Measurements from ENCODE around the gene INPP5F.

INPP5F gene, protein sequence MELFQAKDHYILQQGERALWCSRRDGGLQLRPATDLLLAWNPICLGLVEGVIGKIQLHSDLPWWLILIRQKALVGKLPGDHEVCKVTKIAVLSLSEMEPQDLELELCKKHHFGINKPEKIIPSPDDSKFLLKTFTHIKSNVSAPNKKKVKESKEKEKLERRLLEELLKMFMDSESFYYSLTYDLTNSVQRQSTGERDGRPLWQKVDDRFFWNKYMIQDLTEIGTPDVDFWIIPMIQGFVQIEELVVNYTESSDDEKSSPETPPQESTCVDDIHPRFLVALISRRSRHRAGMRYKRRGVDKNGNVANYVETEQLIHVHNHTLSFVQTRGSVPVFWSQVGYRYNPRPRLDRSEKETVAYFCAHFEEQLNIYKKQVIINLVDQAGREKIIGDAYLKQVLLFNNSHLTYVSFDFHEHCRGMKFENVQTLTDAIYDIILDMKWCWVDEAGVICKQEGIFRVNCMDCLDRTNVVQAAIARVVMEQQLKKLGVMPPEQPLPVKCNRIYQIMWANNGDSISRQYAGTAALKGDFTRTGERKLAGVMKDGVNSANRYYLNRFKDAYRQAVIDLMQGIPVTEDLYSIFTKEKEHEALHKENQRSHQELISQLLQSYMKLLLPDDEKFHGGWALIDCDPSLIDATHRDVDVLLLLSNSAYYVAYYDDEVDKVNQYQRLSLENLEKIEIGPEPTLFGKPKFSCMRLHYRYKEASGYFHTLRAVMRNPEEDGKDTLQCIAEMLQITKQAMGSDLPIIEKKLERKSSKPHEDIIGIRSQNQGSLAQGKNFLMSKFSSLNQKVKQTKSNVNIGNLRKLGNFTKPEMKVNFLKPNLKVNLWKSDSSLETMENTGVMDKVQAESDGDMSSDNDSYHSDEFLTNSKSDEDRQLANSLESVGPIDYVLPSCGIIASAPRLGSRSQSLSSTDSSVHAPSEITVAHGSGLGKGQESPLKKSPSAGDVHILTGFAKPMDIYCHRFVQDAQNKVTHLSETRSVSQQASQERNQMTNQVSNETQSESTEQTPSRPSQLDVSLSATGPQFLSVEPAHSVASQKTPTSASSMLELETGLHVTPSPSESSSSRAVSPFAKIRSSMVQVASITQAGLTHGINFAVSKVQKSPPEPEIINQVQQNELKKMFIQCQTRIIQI

DNA sequence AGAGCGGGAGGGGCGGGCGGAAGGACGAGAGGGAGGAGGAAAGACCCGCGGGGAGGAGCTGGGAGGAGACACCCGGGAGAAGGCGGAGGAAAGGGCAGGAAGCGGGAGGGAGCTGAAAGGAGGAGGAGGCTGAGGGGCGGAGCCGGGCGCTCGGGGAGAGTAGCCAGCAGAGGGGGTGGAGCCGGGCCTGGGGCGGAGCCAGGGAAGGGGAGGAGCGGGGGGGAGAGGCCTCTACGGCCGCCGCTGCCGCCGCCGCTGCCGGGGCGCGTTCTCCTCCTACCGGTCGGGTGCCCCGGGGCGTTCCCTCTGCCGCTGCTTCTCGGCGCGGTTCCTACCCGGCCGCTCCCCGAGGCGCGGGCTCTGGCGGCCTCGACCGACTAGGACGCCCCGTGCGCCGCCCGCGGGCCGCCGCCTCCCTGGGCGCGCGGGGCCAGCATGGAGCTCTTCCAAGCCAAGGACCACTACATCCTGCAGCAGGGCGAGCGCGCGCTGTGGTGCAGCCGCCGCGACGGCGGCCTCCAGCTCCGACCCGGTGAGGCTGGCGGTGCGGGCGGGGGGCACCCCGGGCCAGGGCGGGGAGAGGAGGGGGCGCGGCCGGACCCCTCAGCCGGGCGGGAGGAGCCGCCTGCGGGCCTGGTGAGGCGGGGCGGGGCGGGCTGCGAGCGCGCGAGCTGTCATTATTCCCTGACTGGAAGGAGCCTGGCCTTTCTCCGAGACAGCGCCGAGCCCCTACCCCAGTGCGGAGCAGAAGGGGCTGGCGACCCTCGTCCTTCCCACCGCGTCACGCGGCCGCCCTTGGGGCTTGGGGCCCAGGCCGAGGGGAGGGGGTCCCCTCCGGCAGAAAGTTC, at the start of gene INPP5F:
TSS of gene INPP5F (plus strand) at position 223 of the 848 bp plus-strand sequence. CDS start at position 436, 213 bp downstream.
- DNase-seq = peak; percentile 99

DNA sequence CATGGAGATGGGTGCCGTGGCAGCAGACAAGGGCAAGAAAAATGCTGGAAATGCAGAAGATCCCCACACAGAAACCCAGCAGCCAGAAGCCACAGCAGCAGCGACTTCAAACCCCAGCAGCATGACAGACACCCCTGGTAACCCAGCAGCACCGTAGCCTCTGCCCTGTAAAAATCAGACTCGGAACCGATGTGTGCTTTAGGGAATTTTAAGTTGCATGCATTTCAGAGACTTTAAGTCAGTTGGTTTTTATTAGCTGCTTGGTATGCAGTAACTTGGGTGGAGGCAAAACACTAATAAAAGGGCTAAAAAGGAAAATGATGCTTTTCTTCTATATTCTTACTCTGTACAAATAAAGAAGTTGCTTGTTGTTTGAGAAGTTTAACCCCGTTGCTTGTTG, 48.7 kb upstream of the INPP5F start:
- no peak for DNase-seq

DNA sequence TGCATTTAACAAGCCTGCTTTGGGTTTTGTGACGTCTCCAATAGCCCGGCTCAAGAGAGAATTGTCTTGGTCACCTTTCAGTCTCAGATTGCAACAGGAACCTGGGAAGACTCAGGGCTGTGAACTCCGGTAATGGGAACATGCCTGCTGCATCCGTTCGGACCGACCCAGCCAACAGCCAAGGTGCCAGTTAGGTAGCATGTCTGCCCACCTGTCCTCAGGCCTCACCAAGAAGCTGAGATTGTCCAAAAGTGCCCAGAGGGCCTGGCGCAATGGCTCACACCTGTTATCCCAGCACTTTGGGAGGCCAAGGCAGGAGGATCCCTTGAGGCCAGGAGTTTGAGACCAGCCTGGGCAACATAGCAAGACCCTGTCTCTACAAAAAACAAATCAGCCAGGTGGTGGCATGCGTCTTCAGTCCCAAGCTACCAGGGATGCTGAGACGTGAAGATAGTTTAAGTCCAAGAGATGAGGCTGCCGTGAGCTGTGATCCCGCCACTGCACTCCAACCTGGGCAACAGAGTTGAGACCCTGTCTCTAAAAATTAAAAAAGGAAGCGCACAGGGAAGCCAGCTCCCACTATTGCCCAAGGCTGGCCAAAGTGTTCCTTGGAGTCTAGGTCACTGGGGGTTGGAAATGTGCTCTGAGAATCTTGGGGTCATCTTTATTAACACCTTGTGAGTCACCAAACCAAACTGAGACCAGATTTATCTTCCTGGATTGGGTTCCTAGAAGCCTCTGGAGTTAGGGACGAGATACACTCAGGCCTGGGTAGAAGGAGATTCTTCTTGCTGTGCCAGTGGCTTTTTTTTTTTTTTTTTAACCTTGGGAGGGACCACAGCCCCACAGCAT, 47.7 kb upstream of the INPP5F start:
- no peak for DNase-seq

DNA sequence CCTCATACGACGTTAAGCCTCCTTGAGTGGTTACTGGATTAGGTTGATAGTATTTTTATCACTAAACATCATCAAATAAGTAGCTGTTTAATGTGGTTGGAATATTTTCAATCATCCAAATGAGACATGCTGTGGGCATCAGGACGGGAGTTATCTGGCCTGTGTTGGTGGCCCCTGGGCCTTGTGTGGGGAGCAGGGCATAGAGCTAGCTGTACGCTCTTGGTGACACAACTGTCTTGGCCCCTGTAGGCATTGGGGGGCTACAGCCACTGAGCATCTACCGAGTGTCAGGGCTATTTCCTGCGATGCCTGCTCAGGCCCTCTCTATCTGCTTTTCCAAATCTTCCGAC, 46.4 kb upstream of the INPP5F start:
- DNase-seq = no peak

DNA sequence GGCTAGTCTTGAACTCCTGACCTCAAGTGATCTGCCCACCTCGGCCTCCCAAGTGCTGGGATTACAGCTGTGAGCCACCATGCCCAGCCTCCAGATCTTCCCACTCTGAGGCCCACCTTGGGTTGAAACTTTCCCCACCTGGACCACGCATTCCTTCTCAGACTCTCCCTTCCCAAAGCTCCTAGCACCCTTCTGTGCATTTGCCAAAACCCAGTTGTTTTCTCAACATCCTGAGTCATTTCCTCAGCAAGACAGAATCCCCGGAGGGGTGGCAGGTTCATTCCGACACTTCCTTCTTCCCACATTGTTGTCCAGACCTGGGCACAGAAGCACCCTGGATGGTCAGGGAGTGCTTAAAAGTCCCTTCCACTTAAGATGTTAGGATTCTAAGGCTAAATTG, 45.8 kb upstream of the INPP5F start:
- peak; percentile 62 for DNase-seq

DNA sequence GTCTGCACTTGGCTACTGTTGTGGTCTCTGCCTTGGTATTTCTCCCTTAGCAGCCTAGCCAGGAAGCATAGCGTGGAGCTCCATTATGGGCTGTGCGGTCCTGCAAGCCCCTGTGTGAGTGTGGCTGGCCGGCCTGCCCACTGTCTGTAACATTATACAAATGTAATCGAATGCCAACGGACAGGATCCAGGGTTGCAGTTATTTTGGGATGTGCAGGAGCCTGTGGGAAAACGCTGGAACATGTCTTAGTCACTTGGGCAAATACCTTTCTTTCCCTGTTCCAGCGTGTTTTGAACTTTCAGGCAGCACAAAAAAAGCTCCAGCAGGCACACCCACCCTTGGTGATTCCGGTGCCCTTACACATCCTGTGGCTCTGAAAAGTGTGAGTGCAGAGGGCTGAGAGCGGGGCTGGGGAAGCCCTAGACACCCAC, 45.2 kb upstream of the INPP5F start:
- DNase-seq = no peak

DNA sequence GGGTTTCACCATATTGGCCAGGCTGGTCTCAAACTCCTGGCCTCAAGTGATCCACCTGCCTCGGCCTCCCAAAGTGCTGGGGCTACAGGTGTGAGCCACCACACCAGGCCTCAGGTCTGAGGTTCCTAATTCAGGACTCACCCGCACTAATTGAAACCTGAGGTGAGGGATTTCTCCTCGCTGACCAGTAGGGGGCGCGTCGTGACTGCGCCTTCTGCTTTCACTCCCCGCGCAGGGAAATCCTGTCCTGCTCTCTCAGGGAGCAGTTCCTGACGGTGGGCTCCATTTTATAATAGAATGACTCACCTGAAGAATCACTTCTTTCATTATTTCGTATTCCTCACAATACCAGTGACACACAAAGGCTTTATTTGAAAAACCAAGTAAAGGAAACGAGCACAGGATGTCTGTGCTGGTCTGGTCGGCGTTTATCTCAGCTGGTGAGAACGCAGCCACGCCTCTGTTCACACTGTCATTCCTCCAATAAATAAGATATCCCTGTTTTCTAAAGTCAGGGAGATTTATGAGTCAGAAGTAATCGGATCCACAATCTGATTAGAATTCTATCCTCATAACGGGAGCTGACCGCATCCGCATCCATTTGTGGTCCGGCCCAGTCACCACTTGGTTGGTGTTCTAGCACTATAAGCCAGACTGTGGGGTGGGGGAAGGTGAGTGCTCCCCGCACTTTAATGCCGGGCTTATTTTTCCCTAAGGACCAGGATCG, 39.2 kb upstream of the INPP5F start:
- peak; percentile 94 for DNase-seq

DNA sequence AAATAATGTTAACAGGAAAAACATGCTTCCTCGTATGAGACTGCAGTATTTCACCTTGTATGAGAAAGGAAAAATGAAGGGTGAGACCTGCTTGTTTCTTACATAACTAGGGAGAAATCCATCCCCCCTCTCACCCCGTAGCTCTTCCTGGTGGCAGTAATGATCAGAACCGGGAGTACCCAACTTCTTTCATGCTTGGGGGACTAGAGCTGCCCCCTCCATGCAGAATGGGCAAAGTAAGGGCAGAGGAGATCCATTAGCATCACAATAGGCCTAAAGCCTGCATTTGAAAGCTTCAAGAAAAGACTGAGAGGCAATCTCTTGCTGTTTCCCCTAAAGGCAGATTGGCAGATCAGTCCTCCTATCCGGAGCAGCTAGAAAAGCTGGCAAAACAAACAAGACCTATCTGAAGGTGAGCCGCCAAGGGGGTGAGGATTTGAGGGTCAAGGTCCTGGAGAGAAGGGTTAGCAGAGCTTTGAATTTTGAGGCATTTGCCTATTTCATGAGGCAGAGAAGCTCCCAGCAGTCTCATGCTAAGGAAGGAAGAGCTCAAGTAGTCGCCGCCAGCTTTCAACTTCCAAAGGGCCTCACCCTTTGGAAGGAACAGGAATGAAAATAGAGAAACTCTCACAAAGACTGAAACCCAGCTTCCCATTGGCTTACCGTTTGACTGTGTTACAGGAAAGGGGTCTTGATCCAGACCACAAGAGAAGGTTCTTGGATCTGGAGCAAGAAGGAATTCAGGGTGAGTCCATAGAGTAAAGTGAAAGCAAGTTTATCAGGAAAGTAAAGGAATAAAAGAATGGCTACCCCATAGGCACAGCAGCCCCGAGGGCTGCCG, 38.4 kb upstream of the INPP5F start:
- no peak for DNase-seq

DNA sequence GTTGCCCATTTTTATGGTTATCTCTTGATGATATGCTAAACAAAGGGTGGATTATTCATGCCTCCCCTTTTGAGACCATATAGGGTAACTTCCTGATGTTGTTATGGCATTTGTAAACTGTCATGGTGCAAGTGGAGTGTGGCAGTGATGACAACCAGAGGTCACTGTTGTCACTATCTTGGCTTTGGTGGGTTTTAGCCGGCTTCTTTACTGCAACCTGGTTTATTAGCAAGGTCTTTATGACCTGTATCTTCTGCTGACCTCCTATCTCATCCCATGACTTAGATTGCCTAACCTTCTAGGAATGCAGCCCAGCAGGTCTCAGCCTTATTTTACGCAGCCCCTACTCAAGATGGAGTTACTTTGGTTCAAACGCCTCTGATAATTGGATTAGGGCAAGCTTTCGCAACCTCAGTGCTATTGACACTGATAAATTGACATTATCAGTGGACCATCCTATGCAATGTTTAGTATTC, 37.8 kb upstream of the INPP5F start:
- DNase-seq = peak; percentile 26

DNA sequence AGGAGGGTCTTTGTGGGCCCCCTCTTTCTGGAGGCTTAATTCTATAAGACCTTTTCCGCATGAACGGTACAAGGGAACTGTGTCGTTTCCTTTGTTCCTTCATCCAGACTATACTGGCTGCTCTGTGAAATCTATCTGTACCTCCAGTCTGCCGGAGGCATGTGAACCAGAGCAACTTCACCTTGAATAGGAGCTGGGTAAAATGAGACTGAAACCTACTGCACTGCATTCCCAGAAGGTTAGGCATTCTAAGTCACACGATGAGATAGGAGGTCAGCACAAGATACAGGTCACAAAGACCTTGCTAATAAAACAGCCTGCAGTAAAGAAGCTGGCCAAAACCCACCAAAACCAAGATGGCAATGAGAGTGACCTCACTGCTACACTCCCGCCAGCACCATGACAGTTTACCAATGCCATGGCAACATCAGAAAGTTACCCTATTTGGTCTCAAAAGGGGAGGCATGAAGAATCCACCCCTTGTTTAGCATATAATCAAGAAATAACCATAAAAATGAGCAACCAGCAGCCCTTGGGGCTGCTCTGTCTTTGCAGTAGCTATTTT, 36.8 kb upstream of the INPP5F start:
- no peak for DNase-seq

DNA sequence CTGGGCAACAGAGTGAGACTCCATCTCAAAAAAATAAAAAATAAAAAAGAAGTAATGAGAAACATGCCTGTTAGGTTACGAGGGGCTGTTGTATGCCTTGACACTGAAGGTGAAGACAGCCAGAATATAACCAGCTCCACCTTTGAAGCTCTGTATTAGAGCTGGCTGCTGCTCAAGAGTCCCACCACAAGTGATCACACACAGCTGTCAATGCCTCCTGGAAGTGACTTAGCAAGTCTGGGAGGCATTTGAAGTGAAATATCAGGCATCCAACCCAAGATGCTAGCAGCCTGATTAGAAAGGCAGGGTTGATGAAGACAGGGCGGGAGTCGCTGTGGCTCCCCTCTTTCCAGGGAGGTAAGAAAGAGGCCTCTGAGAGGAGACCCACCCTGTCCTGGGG, 34.1 kb upstream of the INPP5F start:
- DNase-seq = no peak

DNA sequence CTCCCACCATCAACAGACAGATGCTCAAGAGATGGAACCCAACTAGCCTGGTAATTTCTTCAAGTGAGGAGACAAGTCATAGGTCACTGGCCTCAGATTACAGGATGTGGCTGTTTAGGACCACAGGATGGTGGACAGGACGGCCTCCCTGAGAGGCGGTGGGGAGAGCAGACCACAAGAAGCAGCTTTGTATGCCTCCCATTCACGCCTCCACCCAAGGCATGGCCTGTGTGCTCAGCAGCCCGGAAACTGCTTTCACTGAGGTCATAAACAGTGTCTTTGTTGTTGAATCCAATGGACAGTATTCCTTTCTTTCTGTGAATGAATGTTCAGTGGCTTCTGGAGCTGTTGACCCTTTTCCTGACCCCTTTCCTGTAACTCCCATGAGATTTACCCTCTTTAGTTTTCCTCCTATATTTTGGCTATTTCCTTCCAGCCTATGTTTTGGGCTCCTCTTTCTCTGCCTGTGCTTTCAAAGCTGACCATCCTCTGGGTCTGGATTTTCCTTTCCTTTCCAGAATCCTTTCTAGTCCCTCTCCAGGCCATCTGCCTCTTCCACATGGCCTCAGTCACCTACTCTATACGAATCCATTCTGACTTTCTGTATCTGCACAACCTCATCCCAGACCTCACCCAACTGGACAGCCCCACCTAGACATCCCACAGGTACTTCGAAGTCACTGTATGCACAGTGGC, 32.4 kb upstream of the INPP5F start:
- DNase-seq = no peak

DNA sequence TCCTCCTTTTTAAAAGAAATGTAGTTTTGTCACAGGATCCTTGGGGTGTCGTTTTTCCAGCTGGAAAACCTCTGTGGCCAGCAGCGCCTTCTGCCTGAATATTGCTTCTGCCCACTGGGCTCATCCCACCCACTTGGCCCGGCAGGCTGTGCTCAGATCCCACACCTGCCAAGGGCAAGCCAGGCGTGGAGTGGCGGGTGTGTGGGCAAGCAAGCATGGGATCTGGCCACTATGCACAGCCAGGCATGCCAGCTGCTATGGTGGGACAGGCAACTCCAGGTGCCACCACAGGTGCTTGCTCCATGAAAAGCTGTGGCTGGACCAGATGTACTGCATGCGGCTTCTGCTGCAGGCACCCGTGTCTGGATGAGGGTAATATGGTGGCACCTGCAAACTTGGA, 31.2 kb upstream of the INPP5F start:
- DNase-seq = no peak

DNA sequence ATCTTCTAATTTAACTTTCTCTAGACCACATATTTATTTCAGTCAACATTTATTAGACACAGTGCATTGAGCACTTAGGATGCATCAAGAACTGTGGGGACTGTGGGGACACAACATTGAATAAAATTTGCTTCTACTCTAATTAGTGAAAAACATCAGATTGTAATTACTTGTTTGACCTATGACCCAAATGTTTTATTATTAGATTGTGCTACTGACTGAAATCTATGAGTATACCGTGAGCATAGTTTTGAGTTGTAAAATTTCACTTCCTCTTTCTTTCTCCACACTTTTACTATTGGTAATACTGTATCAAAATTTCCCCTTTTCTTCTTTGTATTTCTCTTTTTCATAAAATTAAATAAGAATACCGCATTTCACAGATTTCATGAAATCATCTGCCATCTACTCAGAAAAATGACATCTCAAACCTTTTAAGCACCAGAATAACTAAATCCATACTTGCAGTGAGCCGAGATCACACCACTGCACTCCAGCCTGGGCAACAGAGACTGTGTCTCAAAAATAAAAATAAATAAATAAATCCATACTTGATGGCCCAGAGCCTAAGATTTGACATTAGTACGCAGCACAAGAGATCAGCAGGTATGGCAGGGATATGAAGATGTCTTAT, 25.4 kb upstream of the INPP5F start:
- DNase-seq = peak; percentile 74

DNA sequence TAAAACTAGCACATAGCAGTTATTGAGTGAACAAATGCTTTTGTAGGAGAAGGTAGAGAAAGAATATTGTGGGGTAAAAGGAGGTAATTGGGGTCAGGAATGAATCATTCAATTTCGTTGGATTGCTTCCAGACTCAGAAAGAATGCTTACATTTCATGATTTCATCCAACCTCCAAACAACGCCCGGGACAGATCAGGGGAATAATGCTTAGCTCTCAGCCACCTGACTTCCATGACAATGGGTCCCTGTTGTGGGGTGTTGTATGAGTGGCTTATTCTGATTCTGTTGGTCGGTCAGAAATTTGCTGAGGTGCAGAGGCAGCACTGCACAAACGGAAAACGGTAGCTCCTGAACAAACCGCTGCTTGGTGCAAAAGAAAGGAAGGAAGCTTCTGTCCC, 24.0 kb upstream of the INPP5F start:
- no peak for DNase-seq

DNA sequence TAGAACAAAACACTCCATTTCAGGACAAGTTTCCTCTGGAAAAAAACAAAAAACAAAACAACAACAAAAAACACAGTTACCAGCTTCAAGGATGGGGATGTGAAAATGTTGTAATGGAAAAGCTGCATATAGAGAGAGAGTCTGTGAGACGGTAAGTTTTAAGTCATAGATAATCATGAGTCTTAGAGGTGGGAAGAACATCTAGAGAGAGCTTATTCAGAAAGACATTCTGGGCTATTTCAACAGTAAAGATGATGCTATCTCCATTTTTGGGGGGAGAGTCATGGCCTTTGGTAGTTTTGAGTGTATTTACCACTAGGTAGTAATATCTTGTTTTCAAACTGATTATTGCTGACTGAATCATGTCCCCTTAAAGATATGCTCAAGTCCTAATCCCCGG, 23.3 kb upstream of the INPP5F start:
- DNase-seq = peak; percentile 63

DNA sequence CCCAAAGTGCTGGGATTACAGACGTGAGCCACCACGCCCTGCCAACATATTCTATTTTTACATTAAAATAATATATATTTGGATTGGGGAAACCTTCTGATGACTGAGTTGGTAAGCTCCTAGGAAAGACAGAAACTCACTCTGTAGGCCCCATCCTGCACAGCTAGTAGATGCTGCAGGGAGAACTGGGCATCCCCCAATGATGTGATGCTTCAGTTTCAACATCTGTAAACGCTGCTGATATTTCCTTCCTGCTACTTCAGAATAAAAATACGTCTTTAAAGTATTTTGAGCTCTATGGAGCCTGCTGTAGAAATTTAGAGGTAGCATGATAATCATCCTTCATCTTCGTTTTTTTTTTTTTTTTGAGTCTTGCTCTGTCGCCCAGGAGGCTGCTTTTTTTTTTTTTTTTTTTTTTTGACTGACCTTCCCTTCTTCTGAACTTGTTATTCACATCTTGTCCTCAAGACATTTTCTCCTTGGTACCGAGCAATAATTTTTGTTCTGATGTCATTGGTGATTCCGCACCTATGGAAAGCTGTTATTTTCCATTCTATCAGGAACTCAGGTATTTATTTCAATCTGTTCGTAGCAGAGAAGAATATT, 21.8 kb upstream of the INPP5F start:
- peak; percentile 78 for DNase-seq

DNA sequence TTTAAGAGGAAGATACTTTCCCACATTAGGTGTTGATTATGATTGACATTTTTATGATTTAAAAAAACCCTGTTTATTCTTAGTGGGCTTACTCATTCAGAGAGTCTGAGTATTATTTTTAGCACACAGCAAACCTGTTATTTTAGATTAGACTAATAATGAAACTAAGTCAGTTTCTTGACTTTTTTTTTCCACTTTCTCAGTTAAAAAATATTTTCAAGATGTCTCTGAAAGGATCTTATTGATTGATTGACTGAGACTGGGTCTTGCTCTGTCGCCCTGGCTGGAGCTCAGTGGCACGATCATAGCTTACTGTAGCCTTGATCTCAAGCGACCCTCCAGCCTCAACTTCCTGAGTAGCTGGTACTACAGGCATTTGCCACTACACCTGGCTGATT, 20.4 kb upstream of the INPP5F start:
- no peak for DNase-seq

All from suppressor macrophage treated with lipopolysaccharide for 4 hours (primary cell).